HT1080 (cell line): ENCODE data around the gene NUP98. TPM values are rescaled to one million over a fixed set of nuclear protein-coding genes. Genes with fewer than 3 reads are reported as not detected.

Experiments
- DNase-seq: peaks from one replicate; pipeline ENCODE4 v3.0.0-alpha.2; 2015; ENCODE audit warnings: low read depth
- polyA plus RNA-seq, 2 experiments: library from polyadenylated mRNA; depleted of rRNA; stranded (reverse); fragments of >200 nt; gene quantifications; 2 replicates each; pipeline ENCODE4 v1.2.3, GENCODE V29; 2015
- total RNA-seq: library from RNA; depleted of rRNA; stranded (reverse); fragments of >200 nt; shearing (Covaris generic); gene quantifications from 2 replicates; pipeline ENCODE4 v1.2.3, GENCODE V29; 2014; rRNA removed

NUP98 gene
- total RNA-seq = 126 and 168 TPM in 2 replicates
- 70.7 and 73.7 TPM in 2 replicates for polyA plus RNA-seq (2015; cell fraction: cytosol; rRNA removed)
- polyA plus RNA-seq (2015; cell fraction: nucleus; rRNA removed) = 177 and 182 TPM in 2 replicates

- peak; percentile 100 for DNase-seq
These were observed at the start of gene NUP98 for GRCh38 chr11:3797329-3798090. NUP98 (minus strand) TSS chr11:3797554; CDS start chr11:3782117, 15,437 bp downstream.

- no peak for DNase-seq
These were observed 48.3 kb upstream of the NUP98 start for GRCh38 chr11:3845670-3846069.

GRCh38 chr11:3845246-3845645, 47.9 kb upstream of the NUP98 start:
- DNase-seq = no peak

GRCh38 chr11:3843326-3843725, 46.0 kb upstream of the NUP98 start:
- no peak for DNase-seq

- DNase-seq = peak; percentile 90
These were observed 44.3 kb upstream of the NUP98 start for GRCh38 chr11:3841426-3842350.

- DNase-seq = no peak
These were observed 43.6 kb upstream of the NUP98 start, which contains the start of gene RHOG for GRCh38 chr11:3840870-3841425. RHOG (minus strand) TSS chr11:3840959; CDS start chr11:3828138, 12,821 bp downstream.

- peak; percentile 34 for DNase-seq
These were observed 42.9 kb upstream of the NUP98 start for GRCh38 chr11:3840004-3840869.

- DNase-seq = no peak
These were observed 41.1 kb upstream of the NUP98 start for GRCh38 chr11:3838504-3838903.

GRCh38 chr11:3837793-3838192, 40.4 kb upstream of the NUP98 start:
- DNase-seq = no peak

GRCh38 chr11:3836903-3837302, 39.5 kb upstream of the NUP98 start:
- DNase-seq = no peak

- no peak for DNase-seq
These were observed 38.4 kb upstream of the NUP98 start for GRCh38 chr11:3835751-3836150.

GRCh38 chr11:3834664-3835461, 37.5 kb upstream of the NUP98 start:
- peak; percentile 30 for DNase-seq

GRCh38 chr11:3834349-3834663, 37.0 kb upstream of the NUP98 start:
- no peak for DNase-seq

- DNase-seq = no peak
These were observed 36.1 kb upstream of the NUP98 start for GRCh38 chr11:3833449-3833848.

- no peak for DNase-seq
These were observed 35.5 kb upstream of the NUP98 start for GRCh38 chr11:3832816-3833215.

- DNase-seq = no peak
These were observed 34.3 kb upstream of the NUP98 start for GRCh38 chr11:3831378-3832239.

- DNase-seq = no peak
These were observed 33.4 kb upstream of the NUP98 start for GRCh38 chr11:3830730-3831129.

GRCh38 chr11:3830088-3830487, 32.7 kb upstream of the NUP98 start:
- DNase-seq = no peak
